HepG2 (cell line): Measurements from ENCODE around the gene ZDHHC18. TPM values are rescaled to one million over a fixed set of nuclear protein-coding genes. Genes with fewer than 3 reads are reported as not detected.

Experiments
- EHMT2 ChIP-seq: fragments of 200-600 bp; sonication (generic); IDR thresholded peaks from 2 replicates; pipeline ENCODE4 v1.7.0; 2017; ENCODE audit warnings: antibody characterized with exemption, low read depth, low read length, borderline replicate concordance
- FOXK2 ChIP-seq: fragments of 450-650 bp; IDR thresholded peaks from 2 replicates; pipeline ENCODE4 v1.6.1; 2016
- GABPB1 ChIP-seq: IDR thresholded peaks from 2 replicates; pipeline ENCODE4 v1.6.1; 2016; ENCODE audit warnings: mild to moderate bottlenecking, missing genetic modification reagents, moderate library complexity, missing compliant biosample characterization
- HDAC1 ChIP-seq: sonication (generic); formaldehyde crosslinking; IDR thresholded peaks from 2 replicates; pipeline ENCODE4 v1.5.1; 2020; ENCODE audit warnings: mild to moderate bottlenecking, missing genetic modification reagents
- KMT2B ChIP-seq: IDR thresholded peaks from 2 replicates; pipeline ENCODE4 v1.6.1; 2016; ENCODE audit warnings: missing genetic modification reagents, missing compliant biosample characterization
- MBNL3 ChIP-seq: fragments of 250-450 bp; sonication (Bioruptor Pico); conservative IDR thresholded peaks from 2 replicates; pipeline ENCODE4 v1.8.0; 2022; ENCODE audit warnings: mild to moderate bottlenecking, inconsistent platforms
- ZBTB42 ChIP-seq: sonication (generic); formaldehyde crosslinking; IDR thresholded peaks from 2 replicates; pipeline ENCODE4 v1.5.0; 2020; ENCODE audit warnings: mild to moderate bottlenecking, missing genetic modification reagents
- ZIK1 ChIP-seq: sonication (generic); formaldehyde crosslinking; IDR thresholded peaks from 2 replicates; pipeline ENCODE4 v1.5.0; 2020; ENCODE audit warnings: mild to moderate bottlenecking, low read depth, missing genetic modification reagents, borderline replicate concordance
- ZKSCAN5 ChIP-seq: sonication (generic); formaldehyde crosslinking; IDR thresholded peaks from 2 replicates; pipeline ENCODE4 v1.5.1; 2020; ENCODE audit warnings: mild to moderate bottlenecking, missing genetic modification reagents
- ZNF138 ChIP-seq: sonication (generic); formaldehyde crosslinking; IDR thresholded peaks from 2 replicates; pipeline ENCODE4 v1.5.0; 2020; ENCODE audit warnings: mild to moderate bottlenecking, low read depth, missing genetic modification reagents
- ZNF747 ChIP-seq: sonication (generic); formaldehyde crosslinking; IDR thresholded peaks from 2 replicates; pipeline ENCODE4 v1.8.1; 2023; ENCODE audit warnings: missing genetic modification reagents, mild to moderate bottlenecking, borderline replicate concordance
- ZXDC ChIP-seq: sonication (generic); formaldehyde crosslinking; IDR thresholded peaks from 2 replicates; pipeline ENCODE4 v1.5.0; 2020; ENCODE audit warnings: mild to moderate bottlenecking, missing genetic modification reagents
- polyA plus RNA-seq, 8 experiments: library from polyadenylated mRNA; depleted of rRNA in 3 of 8; stranded (reverse) in 7 of 8; unstranded in 1 of 8; fragments of >200 nt; fragmentation: Illumina TruSeq in 4 of 8; extraction: Trizol in 4 of 8; gene quantifications; 2 replicates each; pipeline versions ENCODE4 v1.2.1 to v1.2.3, GENCODE V29; 2011 to 2016; ENCODE audit warnings: low read depth in 4 of 8, missing spikeins in 1 of 8, mixed read lengths in 1 of 8; ENCODE audit not compliant: insufficient read depth in 1 of 8
- total RNA-seq, 5 experiments: library from RNA; depleted of rRNA; stranded (reverse); fragments of >200 nt; fragmentation: Illumina TruSeq; extraction: Trizol; gene quantifications; 2 replicates each; pipeline ENCODE4 v1.2.3, GENCODE V29; 2016; ENCODE audit warnings: low read depth in 1 of 5
- TF ChIP-seq, protein P1 (sequence below): sonication (generic); formaldehyde crosslinking; IDR thresholded peaks from one replicate; pipeline ENCODE4 v1.5.1; 2020; ENCODE audit warnings: mild to moderate bottlenecking, missing genetic modification reagents; ENCODE audit errors: not compliant biosample characterization
- TF ChIP-seq, protein P2 (sequence below): sonication (generic); formaldehyde crosslinking; IDR thresholded peaks from 2 replicates; pipeline ENCODE4 v1.4.0; 2020; ENCODE audit warnings: missing genetic modification reagents, mild to moderate bottlenecking, borderline replicate concordance

Gene ZDHHC18
- total and polyA plus RNA-seq, 2 of the 13 experiments (the other 11 are each of a cell fraction or from before 2014, with no cell fraction given), result 13.2 to 35.3 TPM

DNA sequence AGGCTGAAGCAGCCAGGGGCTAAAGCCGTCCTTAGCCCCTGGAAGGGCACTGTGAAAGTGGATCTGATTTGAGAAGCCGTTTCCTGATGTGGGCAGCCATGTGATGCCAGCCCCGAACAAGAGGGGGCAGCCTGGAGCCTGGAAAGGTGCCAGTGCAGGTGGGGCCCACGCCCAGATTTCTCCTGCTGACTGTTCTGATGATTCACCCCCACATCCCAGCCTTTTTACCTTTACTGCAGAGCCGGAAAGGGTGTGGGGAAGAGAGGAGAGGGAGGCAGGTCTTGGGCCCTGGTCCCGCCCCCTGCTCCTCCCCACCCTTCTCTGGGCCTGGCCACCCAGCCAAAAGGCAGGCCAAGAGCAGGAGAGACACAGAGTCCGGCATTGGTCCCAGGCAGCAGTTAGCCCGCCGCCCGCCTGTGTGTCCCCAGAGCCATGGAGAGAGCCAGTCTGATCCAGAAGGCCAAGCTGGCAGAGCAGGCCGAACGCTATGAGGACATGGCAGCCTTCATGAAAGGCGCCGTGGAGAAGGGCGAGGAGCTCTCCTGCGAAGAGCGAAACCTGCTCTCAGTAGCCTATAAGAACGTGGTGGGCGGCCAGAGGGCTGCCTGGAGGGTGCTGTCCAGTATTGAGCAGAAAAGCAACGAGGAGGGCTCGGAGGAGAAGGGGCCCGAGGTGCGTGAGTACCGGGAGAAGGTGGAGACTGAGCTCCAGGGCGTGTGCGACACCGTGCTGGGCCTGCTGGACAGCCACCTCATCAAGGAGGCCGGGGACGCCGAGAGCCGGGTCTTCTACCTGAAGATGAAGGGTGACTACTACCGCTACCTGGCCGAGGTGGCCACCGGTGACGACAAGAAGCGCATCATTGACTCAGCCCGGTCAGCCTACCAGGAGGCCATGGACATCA, 36.5 kb downstream of the ZDHHC18 start, which contains the start of gene SFN (continued):
- TF ChIP-seq ZXDC (CRISPR knock-in tag), result no peak
- TF ChIP-seq ZNF747 (CRISPR knock-in tag), result no peak
- TF ChIP-seq, protein P1, sequence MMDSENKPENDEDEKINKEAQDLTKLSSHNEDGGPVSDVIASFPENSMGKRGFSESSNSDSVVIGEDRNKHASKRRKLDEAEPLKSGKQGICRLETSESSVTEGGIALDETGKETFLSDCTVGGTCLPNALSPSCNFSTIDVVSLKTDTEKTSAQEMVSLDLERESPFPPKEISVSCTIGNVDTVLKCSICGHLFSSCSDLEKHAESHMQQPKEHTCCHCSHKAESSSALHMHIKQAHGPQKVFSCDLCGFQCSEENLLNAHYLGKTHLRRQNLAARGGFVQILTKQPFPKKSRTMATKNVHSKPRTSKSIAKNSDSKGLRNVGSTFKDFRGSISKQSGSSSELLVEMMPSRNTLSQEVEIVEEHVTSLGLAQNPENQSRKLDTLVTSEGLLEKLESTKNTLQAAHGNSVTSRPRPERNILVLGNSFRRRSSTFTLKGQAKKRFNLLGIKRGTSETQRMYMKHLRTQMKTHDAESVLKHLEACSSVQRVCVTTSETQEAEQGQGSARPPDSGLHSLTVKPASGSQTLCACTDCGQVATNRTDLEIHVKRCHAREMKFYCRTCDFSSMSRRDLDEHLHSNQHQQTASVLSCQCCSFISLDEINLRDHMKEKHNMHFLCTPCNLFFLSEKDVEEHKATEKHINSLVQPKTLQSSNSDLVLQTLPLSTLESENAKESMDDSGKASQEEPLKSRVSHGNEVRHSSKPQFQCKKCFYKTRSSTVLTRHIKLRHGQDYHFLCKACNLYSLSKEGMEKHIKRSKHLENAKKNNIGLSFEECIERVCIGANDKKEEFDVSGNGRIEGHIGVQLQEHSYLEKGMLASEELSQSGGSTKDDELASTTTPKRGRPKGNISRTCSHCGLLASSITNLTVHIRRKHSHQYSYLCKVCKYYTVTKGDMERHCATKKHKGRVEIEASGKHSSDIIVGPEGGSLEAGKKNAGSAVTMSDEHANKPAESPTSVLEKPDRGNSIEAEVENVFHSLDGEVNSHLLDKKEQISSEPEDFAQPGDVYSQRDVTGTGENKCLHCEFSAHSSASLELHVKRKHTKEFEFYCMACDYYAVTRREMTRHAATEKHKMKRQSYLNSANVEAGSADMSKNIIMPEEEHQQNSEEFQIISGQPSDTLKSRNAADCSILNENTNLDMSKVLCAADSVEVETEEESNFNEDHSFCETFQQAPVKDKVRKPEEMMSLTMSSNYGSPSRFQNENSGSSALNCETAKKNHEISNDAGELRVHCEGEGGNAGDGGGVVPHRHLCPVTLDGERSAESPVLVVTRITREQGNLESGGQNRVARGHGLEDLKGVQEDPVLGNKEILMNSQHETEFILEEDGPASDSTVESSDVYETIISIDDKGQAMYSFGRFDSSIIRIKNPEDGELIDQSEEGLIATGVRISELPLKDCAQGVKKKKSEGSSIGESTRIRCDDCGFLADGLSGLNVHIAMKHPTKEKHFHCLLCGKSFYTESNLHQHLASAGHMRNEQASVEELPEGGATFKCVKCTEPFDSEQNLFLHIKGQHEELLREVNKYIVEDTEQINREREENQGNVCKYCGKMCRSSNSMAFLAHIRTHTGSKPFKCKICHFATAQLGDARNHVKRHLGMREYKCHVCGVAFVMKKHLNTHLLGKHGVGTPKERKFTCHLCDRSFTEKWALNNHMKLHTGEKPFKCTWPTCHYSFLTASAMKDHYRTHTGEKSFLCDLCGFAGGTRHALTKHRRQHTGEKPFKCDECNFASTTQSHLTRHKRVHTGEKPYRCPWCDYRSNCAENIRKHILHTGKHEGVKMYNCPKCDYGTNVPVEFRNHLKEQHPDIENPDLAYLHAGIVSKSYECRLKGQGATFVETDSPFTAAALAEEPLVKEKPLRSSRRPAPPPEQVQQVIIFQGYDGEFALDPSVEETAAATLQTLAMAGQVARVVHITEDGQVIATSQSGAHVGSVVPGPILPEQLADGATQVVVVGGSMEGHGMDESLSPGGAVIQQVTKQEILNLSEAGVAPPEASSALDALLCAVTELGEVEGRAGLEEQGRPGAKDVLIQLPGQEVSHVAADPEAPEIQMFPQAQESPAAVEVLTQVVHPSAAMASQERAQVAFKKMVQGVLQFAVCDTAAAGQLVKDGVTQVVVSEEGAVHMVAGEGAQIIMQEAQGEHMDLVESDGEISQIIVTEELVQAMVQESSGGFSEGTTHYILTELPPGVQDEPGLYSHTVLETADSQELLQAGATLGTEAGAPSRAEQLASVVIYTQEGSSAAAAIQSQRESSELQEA, result no peak
- TF ChIP-seq EHMT2, result no peak
- no peak for TF ChIP-seq HDAC1 (CRISPR knock-in tag)
- no peak for TF ChIP-seq KMT2B (CRISPR knock-in tag)
- TF ChIP-seq MBNL3 (CRISPR knock-in tag), result no peak
- peak; percentile 32 for TF ChIP-seq GABPB1 (CRISPR knock-in tag)
- peak; percentile 38; the same call in 1 of the 2 replicates for TF ChIP-seq ZNF138 (CRISPR knock-in tag)
- TF ChIP-seq, protein P2, sequence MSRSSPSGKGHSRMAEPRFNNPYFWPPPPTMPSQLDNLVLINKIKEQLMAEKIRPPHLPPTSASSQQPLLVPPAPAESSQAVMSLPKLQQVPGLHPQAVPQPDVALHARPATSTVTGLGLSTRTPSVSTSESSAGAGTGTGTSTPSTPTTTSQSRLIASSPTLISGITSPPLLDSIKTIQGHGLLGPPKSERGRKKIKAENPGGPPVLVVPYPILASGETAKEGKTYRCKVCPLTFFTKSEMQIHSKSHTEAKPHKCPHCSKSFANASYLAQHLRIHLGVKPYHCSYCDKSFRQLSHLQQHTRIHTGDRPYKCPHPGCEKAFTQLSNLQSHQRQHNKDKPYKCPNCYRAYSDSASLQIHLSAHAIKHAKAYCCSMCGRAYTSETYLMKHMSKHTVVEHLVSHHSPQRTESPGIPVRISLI (CRISPR knock-in tag), result no peak
- no peak for TF ChIP-seq ZBTB42 (CRISPR knock-in tag)
- no peak for TF ChIP-seq ZKSCAN5
- TF ChIP-seq FOXK2, result no peak
- no peak for TF ChIP-seq ZIK1 (CRISPR knock-in tag)
